HG03045 (cell line): ENCODE data around the gene NPTX1.

Source experiments
- ATAC-seq: cut with Tn5 transposase; IDR thresholded peaks from one replicate; pipeline ENCODE4 v1.9.1; 2021; ENCODE audit warnings: mild to moderate bottlenecking, moderate library complexity; ENCODE audit not compliant: unreplicated experiment

Gene NPTX1

DNA sequence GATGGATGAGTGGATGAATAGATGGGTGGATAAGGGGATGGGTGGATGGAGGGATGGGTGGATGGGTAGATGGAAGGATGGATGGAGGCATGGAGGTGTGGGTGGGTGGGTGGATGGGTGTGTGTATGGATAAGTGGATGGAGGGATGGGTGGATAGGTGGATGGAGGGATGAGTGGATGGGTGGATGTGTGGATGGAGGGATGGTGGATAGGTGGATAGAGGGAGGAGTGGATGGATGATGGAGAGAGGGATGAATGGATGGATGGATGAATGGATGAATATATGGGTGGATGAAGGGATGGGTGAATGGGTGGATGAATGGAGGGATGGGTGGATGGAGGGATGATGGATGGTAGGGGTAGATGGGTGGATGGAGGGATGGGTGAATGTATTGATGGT is 27.5 kb upstream of the NPTX1 start:
- ATAC-seq = no peak

DNA sequence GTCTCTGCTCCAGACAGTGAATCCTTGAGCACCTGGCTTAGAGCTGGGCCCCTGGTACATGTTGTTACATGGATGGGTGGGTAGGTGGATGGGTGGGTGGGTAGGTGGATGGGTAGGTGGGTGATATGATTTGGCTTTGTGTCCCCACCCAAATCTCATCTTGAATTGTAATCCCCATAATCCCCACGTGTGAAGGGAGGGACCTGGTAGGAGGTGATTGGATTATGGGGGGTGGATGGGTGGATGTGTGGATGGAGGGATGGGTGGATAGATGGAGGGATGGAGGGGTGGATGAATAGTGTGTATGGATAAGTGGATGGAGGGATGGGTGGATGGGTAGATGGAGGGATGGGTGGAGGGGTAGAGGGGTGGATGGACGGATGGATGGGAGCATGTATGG is 26.6 kb upstream of the NPTX1 start:
- ATAC-seq = no peak

DNA sequence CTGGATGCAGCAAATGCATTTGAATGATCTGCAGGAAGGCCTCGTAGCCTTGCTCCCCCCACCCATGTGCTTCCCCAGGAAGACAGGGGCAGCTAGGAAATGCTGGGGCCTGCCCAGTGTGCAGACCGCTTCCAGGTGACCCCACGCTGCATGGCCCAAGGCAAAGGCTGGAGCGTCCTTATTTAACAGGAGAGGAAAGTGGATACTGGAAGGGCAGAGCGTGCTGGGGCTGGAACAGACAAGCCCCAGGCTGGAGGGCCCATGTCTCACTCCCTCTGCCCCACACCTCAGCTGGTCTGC is 26.1 kb upstream of the NPTX1 start:
- no peak for ATAC-seq

DNA sequence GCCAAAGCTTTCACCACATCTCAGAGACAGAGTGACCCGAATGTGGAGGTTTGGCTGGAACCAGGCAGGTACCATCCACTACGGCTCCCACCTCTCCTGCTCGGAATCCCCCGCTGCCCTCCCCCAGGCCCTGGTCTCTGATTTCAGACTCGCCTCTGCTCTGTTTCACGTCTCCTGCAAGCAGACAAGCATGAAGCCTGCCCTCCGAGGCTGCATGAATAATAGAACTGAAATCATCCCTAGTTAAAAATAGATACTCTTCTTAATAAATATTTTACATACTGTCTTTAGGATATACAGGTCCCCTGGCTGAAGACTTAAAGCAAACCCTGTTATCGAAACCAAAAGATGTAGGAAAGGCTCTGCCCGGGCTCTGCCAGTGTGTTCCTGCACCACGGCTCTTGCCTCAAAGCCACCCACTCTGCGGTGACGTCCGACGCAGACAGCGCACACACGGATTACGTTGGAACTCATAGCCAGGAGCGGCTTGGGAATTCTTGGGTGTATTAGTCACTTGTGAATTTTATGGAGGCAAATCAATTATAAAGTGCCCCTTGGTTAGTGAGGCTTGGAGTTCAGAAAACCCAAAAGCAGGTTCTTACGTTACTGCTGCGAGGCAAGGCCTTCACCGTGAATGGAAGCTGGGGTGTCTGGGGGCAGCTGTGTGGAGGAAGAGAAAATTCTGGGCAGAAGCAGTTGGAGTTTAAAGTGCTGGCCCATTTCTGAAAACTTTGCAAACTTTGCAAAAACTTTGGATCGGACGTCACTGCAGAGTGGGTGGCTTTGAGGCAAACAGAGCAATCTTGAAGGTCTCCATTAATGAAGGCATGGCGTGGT is 25.6 kb upstream of the NPTX1 start:
- no peak for ATAC-seq

DNA sequence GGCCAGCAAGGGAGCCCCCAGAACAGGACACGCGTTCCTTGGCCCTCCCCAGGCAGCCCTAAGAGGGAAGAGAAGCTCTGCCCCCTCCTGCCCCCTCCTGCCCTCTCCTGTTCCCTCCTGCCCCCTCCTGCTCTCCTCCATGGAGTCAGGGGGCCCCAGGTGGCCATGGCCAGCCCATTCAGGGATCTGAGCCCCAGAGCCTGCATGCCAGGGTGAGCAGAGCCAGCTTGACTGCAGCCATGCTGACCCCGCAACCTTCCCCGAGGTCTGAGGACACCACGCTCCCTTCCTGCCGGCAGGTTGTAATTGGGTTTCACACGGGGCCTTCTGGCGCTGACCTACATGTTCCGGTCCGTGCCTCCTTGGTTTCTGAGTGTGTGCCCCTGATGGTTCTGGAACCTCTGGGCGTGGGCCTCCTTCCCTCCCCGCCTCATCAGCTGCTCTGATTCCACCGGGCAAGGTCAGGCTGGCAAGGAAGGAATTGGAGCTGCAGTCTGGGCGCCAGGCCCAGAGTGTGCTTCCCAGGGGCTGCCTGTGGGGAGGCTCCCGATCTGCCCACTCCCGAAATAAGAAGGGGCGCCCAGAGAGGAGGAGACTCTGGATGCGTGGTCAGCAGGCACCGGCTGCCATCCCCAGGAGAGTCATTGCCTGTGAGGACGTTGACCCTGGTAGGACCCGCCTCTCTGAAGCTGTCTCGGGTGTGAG is 23.7 kb upstream of the NPTX1 start:
- no peak for ATAC-seq

DNA sequence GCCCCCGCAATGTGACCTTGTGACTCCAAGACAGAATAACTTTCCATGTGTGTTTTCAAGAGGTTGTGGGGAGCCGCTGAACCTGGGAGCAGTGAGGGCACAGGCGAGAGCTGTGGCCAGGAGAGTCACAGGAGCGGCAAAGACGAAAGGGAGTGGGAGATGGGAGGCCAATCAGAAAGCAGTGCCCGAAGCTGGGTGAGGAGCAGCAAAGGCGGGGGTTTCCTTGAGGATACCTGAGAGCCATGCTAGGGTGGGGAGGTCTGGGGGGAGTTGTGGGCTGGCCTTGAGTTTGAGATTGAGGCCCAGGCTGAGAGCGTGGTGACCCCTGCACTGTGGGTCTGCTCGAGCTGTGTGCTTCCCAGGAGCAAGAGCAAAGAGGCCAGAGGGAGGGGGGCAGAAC is 23.2 kb upstream of the NPTX1 start:
- ATAC-seq = no peak

DNA sequence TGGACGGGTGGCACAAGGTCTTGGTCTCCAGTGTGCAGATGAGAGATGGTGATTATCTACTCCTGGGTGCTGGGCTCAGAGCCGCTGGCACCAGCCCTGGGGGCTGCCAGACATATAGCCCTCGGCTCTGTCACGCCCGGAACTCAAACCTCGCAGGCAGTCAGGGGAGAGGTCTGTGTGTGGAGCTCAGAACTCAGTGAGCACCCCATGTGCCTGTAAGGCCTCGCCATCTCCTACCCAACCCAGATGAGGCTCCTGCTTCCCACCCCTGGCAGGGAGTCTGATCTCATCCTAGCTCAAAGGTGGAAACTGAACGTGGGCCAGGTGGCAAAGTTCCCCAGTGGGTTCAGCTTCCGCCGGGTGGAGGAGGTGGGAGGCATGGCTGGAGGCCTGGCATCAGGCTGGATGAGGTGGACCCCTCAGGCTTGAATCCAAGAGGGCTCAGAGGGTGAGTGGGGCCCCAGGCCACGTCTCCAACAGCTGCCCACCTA is 22.6 kb upstream of the NPTX1 start:
- ATAC-seq = no peak

DNA sequence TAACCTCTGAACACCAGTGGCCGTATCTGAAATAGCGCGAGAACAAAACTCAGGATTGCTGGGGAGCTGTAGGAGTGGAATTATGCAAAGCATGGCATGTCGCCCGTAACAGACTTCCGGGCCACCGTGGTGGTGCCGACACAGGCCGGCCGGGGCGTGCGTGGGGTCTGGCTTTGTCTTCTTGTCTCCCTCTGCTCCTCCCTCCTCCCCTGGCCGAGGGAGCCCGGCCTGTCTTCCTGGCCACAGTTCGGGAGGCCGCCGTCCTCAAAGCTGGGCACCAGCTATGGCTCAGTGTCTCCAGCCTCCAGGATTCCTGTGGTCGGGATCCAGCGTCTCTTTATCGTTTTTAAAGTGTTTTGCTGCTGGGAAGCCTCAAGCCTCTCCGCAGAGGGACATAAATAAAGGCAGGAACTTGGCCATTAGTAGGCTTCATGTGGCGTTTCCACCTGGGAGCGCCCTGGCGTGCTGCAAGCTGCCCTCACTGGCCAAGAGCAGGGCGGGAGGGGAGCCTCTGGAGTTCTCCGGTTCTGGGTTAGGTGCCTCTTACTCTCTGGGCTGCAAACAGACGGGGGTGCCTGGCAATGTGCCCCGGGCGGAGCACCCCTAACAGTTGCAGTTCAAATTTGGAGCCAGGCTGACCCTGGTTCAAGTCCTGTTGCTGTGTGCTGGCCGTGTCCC is 22.0 kb upstream of the NPTX1 start:
- no peak for ATAC-seq

DNA sequence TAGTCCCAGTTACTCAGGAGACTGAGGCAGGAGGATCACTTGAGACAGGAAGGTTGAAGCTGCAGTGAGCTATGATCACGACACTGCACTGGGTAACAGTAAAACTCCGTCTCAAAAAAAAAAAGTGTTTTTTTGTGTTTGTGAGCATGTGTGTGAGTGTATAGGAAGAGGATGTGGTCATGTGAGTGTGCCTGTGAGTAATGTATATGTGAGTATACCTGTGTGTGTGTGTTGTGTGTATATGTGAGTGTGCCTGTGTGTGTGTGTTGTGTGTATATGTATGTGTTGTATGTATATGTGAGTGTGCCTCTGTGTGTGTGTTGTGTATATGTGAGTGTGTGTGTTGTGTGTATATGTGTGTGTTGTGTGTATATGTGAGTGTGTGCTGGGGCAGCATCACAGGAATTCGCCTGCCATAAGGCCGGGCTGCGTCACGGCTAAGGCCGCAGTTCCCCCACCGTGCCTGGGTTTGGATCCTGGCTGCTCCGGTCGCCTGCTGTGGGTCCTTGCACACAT is 21.4 kb upstream of the NPTX1 start:
- ATAC-seq = no peak

DNA sequence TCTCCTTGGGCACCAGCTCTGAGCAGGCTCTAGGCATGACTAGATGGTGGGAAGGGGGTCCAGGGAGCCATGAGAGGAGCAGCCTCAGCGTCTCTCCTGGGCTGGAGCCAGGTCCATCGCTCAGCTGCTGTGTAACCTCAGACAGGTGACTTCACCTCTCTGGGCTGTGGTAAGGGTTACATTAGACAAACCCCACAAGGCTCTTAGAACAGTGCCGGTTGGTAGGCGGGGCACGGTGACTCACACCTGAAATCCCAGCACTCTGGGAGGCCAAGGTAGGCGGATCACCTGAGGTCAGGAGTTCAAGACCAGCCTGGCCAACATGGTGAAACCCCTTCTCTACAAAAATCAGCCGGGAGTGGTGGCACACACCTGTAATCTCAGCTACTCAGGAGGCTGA is 18.1 kb upstream of the NPTX1 start:
- ATAC-seq = no peak

DNA sequence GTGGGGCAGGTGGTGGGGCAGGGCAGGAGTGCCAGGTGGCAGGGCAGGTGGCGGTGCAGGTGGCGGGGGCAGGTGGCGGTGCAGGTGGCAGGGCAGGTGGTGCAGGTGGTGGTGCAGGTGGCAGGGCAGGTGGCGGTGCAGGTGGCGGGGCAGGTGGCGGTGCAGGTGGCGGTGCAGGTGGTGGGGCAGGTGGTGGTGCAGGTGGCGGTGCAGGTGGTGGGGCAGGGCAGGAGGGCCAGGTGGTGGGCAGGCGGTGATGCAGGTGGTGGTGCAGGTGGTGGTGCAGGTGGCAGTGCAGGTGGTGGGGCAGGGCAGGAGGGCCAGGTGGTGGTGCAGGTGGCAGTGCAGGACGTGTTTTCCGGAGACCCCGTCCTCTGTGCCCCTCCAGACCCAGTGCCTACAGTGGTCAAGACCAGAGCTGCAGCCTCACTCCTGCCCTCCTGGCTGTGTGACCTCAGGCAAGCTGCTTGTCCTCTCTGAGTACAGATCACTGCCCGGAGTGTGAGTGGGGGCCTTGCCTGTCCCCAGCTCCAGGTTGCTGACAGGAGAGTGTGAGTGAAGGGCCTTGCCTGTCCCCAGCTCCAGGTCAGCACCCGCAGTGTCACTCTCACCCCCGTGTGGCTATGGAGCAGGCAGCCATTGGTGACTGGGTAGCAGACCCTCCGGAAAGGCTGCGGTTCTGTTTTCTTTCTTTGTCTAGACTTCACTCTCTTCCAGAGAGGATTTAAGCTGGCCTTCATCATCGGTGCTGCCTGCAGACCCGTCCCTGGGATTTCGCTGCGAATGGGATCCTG is 16.1 kb upstream of the NPTX1 start:
- no peak for ATAC-seq

DNA sequence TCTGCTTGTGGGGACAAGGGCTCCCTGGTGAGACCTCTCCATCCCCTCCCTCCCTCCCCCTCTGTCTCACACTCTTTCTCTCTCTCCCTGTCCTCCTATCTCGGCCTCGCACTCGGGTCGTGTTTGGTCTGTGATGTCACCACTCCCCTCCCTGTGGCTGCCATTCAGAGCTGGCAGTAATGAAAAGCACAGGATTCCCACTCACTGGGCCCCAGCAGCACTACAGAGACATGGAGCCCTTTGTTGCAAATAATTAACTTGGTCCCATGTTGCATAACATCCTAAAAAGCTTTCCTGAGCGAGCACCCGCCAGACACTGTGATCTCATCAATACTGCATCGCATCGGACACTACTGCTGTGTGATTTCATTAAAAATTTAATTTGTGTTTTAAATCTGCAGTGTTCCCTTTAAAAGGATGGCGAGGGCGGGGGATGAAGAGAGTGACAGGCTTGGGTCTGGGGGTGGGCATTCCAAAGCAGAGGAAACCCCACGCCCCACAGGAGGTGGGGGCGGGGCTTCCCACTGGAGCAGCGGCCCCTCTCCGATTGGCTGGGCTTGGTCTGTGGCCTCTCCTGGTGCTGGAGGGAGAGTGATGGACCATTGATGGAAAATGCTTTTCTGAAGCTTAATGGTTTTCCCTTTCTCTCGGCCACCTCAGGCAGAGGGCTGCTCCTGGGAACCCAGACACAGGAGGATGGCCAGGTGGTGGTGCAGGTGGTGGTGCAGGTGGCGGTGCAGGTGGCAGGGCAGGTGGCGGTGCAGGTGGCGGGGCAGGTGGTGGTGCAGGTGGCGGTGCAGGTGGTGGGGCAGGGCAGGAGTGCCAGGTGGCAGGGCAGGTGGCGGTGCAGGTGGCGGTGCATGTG is 15.3 kb upstream of the NPTX1 start:
- no peak for ATAC-seq

DNA sequence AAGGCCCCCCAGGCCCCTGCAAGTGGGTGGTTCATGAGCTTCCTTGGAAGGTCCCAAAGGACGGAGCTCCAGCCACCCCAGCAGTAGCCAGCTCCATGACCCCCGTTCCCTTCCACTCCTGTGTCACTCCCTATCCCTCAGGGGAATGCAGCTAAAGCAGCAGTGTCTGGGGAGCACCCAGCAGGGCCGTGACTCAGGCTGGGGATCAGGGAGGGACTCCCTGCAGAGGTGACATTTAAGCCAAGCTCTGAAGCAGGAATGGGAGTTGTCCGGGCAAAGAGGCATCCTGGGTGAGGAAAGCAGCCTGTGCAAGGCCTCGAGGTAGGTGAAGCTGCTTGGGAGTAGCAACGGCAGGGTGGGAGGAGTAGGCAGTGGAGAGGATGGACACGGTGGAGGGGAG is 11.1 kb upstream of the NPTX1 start:
- ATAC-seq = no peak

DNA sequence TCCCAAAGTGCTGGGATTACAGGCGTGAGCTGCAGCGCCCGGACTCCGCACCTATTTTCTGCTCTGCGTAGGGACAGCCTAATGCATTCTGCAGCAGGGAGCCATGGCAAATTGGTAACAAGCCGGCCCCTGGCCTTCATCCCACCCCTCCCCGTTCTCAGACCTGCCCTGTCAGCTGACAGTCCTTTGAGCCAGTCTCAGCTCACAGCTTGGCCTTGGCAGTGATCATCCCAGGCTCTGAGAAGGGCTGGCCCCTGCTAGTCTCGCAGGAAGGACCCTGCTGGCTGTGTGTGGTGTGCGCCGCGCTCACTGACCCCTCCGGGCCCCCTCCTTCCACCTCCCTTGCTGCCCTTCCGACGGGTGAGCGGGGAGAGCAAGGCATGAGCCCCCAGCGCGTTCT is 10.3 kb upstream of the NPTX1 start:
- ATAC-seq = no peak

DNA sequence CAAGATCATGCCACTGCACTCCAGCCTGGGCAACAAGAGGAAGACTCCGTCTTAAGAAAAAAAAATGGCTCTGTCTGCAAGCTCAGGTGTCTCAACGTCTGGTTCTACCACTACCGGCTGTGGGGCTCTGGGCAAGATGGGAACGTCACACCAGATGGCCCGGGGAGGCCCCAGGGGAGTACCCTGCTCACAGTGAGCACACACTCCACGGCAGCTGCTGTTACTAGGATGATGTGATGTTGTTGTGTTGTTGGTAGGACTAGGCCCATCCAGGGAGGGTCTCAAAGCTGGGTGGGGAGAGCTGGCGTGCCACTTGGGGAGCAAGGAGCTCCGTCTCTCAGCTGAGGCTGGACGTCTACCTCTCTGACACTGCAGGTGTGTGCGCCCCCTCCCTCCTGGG is 9.4 kb upstream of the NPTX1 start:
- ATAC-seq = no peak

DNA sequence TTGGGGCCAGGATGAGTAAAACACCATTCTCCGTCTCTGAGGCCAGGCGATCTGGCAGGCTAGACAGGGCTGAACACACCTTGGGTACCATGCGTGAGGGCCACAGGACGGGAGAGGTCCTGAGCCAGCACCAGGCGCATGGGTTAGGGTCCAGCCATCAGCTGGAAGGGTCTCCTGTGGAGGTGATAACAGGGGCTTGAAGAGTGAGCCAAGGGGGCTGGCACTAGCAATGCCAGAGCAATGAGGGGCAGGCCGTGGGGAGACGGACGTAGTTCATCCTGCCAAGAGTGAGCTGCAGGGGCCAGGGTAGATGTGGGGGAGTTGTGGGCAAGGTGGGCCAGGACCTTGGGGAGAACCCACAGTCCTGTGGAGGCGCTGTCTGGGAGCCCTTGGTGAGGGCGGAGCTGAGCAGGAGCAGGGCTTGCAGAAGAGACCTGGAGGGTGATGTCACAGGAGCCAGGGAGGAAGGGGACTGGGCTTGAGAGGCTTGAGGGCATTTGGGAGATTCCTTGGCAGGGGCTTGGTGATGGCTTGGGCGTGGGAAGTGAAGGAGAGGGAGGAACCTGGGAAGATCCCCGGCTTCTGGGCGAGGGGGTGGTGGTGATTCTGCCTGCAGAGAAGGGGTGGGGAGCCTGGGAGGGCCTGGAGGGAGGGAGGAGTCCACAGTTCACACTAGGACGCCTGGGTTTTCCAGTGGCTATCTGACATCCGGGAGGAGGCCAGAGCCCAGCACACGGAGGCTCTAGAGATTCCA is 6.3 kb upstream of the NPTX1 start:
- no peak for ATAC-seq

DNA sequence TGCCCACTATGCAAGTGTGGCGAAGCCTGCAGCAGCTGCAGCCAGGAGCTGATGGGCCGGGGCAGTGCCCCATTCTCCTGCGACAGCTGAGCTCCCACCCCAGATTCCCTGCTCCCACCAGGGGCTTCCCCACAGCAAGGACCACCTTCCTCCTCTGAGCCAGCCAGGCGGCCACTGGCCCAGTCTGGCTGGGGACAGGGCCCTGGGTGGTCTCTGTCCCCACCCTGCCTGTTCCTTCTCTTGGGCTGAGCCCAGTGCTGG is 5.6 kb upstream of the NPTX1 start:
- ATAC-seq = no peak

DNA sequence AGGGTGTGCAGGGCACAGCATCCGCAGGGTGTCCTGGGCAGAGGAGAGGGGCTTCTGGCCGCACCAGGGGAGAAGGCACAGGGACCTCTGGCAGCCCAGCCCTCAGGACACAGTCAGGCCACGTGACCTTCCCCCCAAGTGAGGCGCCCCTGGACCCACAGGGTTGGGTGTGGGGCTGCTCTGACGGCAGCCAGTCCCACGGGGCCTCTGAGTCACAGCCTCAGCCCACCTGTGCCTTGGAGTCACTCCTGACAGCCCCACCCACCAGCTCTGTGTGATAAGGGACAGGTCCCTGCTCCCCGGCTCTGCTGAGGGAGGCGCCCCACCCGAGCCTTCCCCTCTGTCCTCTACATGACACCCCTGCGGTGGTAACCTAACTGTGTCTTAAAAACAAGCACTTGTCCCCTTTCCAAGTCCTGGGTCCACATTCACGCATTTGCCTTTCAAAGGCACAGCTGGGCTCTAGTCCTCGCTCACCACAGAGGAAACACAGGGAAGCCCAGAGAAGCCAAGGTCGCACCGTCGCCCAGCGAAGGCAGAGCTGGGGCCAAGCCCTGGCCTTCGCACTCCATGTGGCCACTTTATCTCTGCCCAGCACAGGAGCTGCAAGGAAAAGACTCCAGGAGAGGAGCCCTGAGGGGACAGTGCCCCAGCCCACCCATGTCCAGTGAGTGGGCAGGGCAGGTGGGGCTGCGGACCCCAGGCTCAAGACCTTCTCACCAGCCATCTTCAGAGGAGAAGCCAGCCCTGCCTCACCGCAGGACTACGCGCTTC is 5.1 kb upstream of the NPTX1 start:
- ATAC-seq = no peak

DNA sequence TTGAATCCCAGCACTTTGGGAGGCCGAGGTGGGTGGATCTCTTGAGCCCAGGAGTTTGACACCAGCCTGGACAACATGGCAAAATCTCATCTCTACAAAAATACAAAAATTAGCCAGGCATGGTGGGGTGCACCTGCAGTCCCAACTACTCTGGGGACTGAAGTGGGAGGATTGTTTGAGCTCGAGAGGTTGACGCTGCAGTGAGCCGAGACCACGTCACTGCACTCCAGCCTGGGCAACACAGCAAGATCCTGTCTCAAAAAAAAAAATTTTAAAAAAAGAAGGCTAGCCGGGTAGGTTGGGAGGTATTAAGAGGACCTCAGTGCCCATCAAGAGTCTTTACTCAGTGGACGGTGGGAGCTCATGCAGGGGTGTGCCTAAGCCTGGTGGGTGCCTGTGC is 3.8 kb upstream of the NPTX1 start:
- ATAC-seq = no peak
